ENCODE data around the gene ZNF423. TPM values are rescaled to one million over a fixed set of nuclear protein-coding genes. Genes with fewer than 3 reads are reported as not detected.

ZNF423 gene
- polyA plus RNA-seq, 1 experiment = 0.11 TPM

- Histone ChIP-seq H3K9me3 (ENCODE audit: control insufficient read depth, insufficient read depth, low read length) (no peaks in the 10 kb centered on the region; the same call in 1 of the 2 replicates), H3K27ac (ENCODE audit: low read depth, low read length) (no peak overlapping the region), H3K4me3 (ENCODE audit: low read depth, low read length) (no peak overlapping the region), H3K27me3 (ENCODE audit: control insufficient read depth, insufficient read depth, low read length) (peaks cover 20% of the 10 kb centered on the region)
- no peak for TF ChIP-seq CTCF (IDR thresholded peaks at IDR 0.05; ENCODE audit: low read depth, low read length)
- CTCF ChIA-PET = no interaction called here
- POLR2A ChIA-PET = no interaction called here
- DNase-seq (ENCODE audit: low read depth, low spot score) = no peak
These were observed 190.3 kb downstream of the ZNF423 start for GRCh38 chr16:49665482-49666230.

GRCh38 chr16:49664221-49665215 lies 191.4 kb downstream of the ZNF423 start:
- Histone ChIP-seq H3K9me3 (ENCODE audit: control insufficient read depth, insufficient read depth, low read length) (no peaks in the 10 kb centered on the region; the same call in 1 of the 2 replicates), H3K4me3 (ENCODE audit: low read depth, low read length) (no peak overlapping the region), H3K27me3 (ENCODE audit: control insufficient read depth, insufficient read depth, low read length) (peaks cover 13% of the 10 kb centered on the region), H3K27ac (ENCODE audit: low read depth, low read length) (no peak overlapping the region)
- ChIA-PET CTCF (no interaction called here), POLR2A (no interaction called here)
- TF ChIP-seq CTCF (IDR thresholded peaks at IDR 0.05; ENCODE audit: low read depth, low read length) = no peak
- no peak for DNase-seq (ENCODE audit: low read depth, low spot score)

GRCh38 chr16:49663081-49664065 lies 192.5 kb downstream of the ZNF423 start:
- CTCF ChIA-PET = no interaction called here

GRCh38 chr16:49662569-49662968 lies 193.3 kb downstream of the ZNF423 start:
- no peak overlapping the region for H3K27ac ChIP-seq (ENCODE audit: low read depth, low read length)
- DNase-seq (ENCODE audit: low read depth, low spot score) = no peak
- H3K4me3 ChIP-seq (ENCODE audit: low read depth, low read length) = no peak overlapping the region
- ChIA-PET POLR2A (no interaction called here), CTCF (no interaction called here)
- peaks cover 13% of the 10 kb centered on the region for H3K27me3 ChIP-seq (ENCODE audit: control insufficient read depth, insufficient read depth, low read length)
- TF ChIP-seq CTCF (IDR thresholded peaks at IDR 0.05; ENCODE audit: low read depth, low read length) = no peak
- H3K9me3 ChIP-seq (ENCODE audit: control insufficient read depth, insufficient read depth, low read length) = no peaks in the 10 kb centered on the region; the same call in 1 of the 2 replicates

More at GRCh38 chr16:49663081-49664065, 192.5 kb downstream of the ZNF423 start:
- no peak for DNase-seq (ENCODE audit: low read depth, low spot score)
- Histone ChIP-seq H3K27ac (ENCODE audit: low read depth, low read length) (no peak overlapping the region), H3K9me3 (ENCODE audit: control insufficient read depth, insufficient read depth, low read length) (no peaks in the 10 kb centered on the region; the same call in 1 of the 2 replicates), H3K27me3 (ENCODE audit: control insufficient read depth, insufficient read depth, low read length) (peaks cover 13% of the 10 kb centered on the region), H3K4me3 (ENCODE audit: low read depth, low read length) (no peak overlapping the region)
- POLR2A ChIA-PET = no interaction called here
- TF ChIP-seq CTCF (IDR thresholded peaks at IDR 0.05; ENCODE audit: low read depth, low read length) = no peak
